A549 (cell line): ENCODE data around the gene LAMA3. TPM values are rescaled to one million over a fixed set of nuclear protein-coding genes. Genes with fewer than 3 reads are reported as not detected.

Experiments used
- ATAC-seq, 2 experiments: fragments of 200-7000 bp in 1 of 2; fragments of >200 bp in 1 of 2; cut with Nextera tagmentation in 1 of 2; cut with Tn5 transposase in 1 of 2; 3 replicates each; pipeline versions ENCODE4 v1.8.0 to v1.9.1; 2018 to 2020; ENCODE audit warnings: mild to moderate bottlenecking in 1 of 2, moderate library complexity in 1 of 2
- CTCF ChIA-PET: fragments of 300-600 bp; sonication (Branson Sonifier 250); formaldehyde crosslinking; extraction: SDS; loops from one replicate; lab custom pipeline; 2021; ENCODE audit warnings: antibody characterized with exemption, inconsistent platforms; lab: Yijun Ruan, JAX
- POLR2A ChIA-PET: fragments of 350-600 bp; formaldehyde crosslinking; extraction: SDS; loops from one replicate; lab custom pipeline; 2021; ENCODE audit warnings: antibody characterized with exemption, inconsistent platforms; lab: Yijun Ruan, JAX
- DNase-seq, 2 experiments: peaks; one replicate each; pipeline versions ENCODE4 v3.0.0 to v3.0.0-alpha.2; 2011 to 2016; ENCODE audit warnings: low read depth in 1 of 2, low spot score in 1 of 2
- FAIRE-seq: peaks from 2 replicates; lab custom pipeline; 2011; peaks lifted over from hg19 to GRCh38; lab: Jason Lieb, UNC
- H3K27ac ChIP-seq, 2 experiments: fragments of >200 bp; sonication (Bioruptor Twin); formaldehyde crosslinking; 3 replicates each; pipeline ENCODE4 v1.5.1; 2016 to 2017
- H3K4me1 ChIP-seq: fragments of >200 bp; sonication (Bioruptor Twin); formaldehyde crosslinking; 3 replicates; pipeline ENCODE4 v1.6.1; 2016
- H3K4me2 ChIP-seq: fragments of >200 bp; sonication (Bioruptor Twin); formaldehyde crosslinking; 3 replicates; pipeline ENCODE4 v1.6.1; 2016
- H3K4me3 ChIP-seq: fragments of >200 bp; sonication (Bioruptor Twin); formaldehyde crosslinking; 3 replicates; pipeline ENCODE4 v1.5.1; 2016
- H3K9me3 ChIP-seq: fragments of >200 bp; sonication (Bioruptor Twin); formaldehyde crosslinking; 3 replicates; pipeline ENCODE4 v1.6.1; 2016
- BCL3 ChIP-seq: fragments of >200 bp; sonication (Bioruptor Twin); formaldehyde crosslinking; IDR thresholded peaks from 3 replicates; pipeline ENCODE4 v1.6.1; 2016
- BHLHE40 ChIP-seq: IDR thresholded peaks from 2 replicates; pipeline ENCODE4 v1.6.1; 2012; ENCODE audit warnings: low read depth, low read length, inconsistent platforms
- CBX2 ChIP-seq: fragments of 200-600 bp; sonication (generic); IDR thresholded peaks from 2 replicates; pipeline ENCODE4 v1.6.1; 2016; ENCODE audit warnings: low read depth, mild to moderate bottlenecking, borderline replicate concordance
- CBX8 ChIP-seq: fragments of 200-600 bp; sonication (generic); IDR thresholded peaks from 2 replicates; pipeline ENCODE4 v1.6.1; 2016
- CHD2 ChIP-seq: fragments of 150-350 bp; IDR thresholded peaks from 2 replicates; pipeline ENCODE4 v1.6.1; 2014; ENCODE audit warnings: low read length; ENCODE audit not compliant: partially characterized antibody
- CTCF ChIP-seq: fragments of >200 bp; sonication (Bioruptor Twin); formaldehyde crosslinking; IDR thresholded peaks from 3 replicates; pipeline ENCODE4 v1.5.1; 2016
- EHMT2 ChIP-seq: fragments of 200-600 bp; sonication (generic); IDR thresholded peaks from 2 replicates; pipeline ENCODE4 v1.6.1; 2016; ENCODE audit warnings: antibody characterized with exemption, low read depth, mild to moderate bottlenecking, moderate library complexity
- ESRRA ChIP-seq: fragments of 150-350 bp; IDR thresholded peaks from 2 replicates; pipeline ENCODE4 v1.6.1; 2014; ENCODE audit warnings: mild to moderate bottlenecking, low read length, borderline replicate concordance
- FOSB ChIP-seq: fragments of 250-450 bp; sonication (Bioruptor Pico); IDR thresholded peaks from 2 replicates; pipeline ENCODE4 v1.5.0; 2020; ENCODE audit warnings: mild to moderate bottlenecking, moderate library complexity
- FOSL2 ChIP-seq, 2 experiments: fragments of 450-650 bp in 1 of 2; fragments of >200 bp in 1 of 2; sonication (Bioruptor Twin) in 1 of 2; formaldehyde crosslinking; IDR thresholded peaks; 2 replicates each; pipeline versions ENCODE4 v1.5.0 to v1.6.1; 2016 to 2020; ENCODE audit warnings: mild to moderate bottlenecking in 1 of 2, moderate library complexity in 1 of 2
- FOXS1 ChIP-seq: fragments of 250-450 bp; sonication (Bioruptor Pico); IDR thresholded peaks from 2 replicates; pipeline ENCODE4 v1.5.0; 2020; ENCODE audit warnings: mild to moderate bottlenecking, moderate library complexity
- HOXB13 ChIP-seq: fragments of 250-450 bp; sonication (Bioruptor Pico); IDR thresholded peaks from 2 replicates; pipeline ENCODE4 v1.5.0; 2020; ENCODE audit warnings: low read depth, mild to moderate bottlenecking, moderate library complexity
- HOXB5 ChIP-seq: fragments of 250-450 bp; sonication (Bioruptor Pico); IDR thresholded peaks from 2 replicates; pipeline ENCODE4 v1.5.0; 2020; ENCODE audit warnings: mild to moderate bottlenecking, moderate library complexity
- JUN ChIP-seq, 2 experiments: fragments of >200 bp; sonication (Bioruptor Twin); formaldehyde crosslinking; IDR thresholded peaks; 2 replicates in 1 of 2; 3 replicates in 1 of 2; pipeline ENCODE4 v1.6.1; 2016 to 2017
- JUNB ChIP-seq: fragments of >200 bp; sonication (Bioruptor Twin); formaldehyde crosslinking; IDR thresholded peaks from 2 replicates; pipeline ENCODE4 v1.6.1; 2016
- KDM5A ChIP-seq: fragments of 200-600 bp; sonication (generic); IDR thresholded peaks from 2 replicates; pipeline ENCODE4 v1.6.1; 2016; ENCODE audit warnings: antibody characterized with exemption, mild to moderate bottlenecking
- MAFK ChIP-seq: fragments of 450-650 bp; IDR thresholded peaks from 2 replicates; pipeline ENCODE4 v1.6.1; 2014; ENCODE audit not compliant: partially characterized antibody
- MAX ChIP-seq: IDR thresholded peaks from 2 replicates; pipeline ENCODE4 v1.6.1; 2012
- NPAS2 ChIP-seq: fragments of 250-450 bp; sonication (Bioruptor Pico); IDR thresholded peaks from 2 replicates; pipeline ENCODE4 v1.8.0; 2022; ENCODE audit warnings: mild to moderate bottlenecking, moderate library complexity, borderline replicate concordance
- PBX3 ChIP-seq: IDR thresholded peaks from 2 replicates; pipeline ENCODE4 v1.6.1; 2012
- POLR2A ChIP-seq: IDR thresholded peaks from 2 replicates; pipeline ENCODE4 v1.6.1; 2012; ENCODE audit warnings: mild to moderate bottlenecking, low read length
- RAD21 ChIP-seq, 2 experiments: fragments of >200 bp in 1 of 2; sonication (Bioruptor Twin) in 1 of 2; formaldehyde crosslinking in 1 of 2; IDR thresholded peaks in 1 of 2; conservative IDR thresholded peaks in 1 of 2; 2 replicates in 1 of 2; 3 replicates in 1 of 2; pipeline ENCODE4 v1.6.1; 2012 to 2018; ENCODE audit warnings: inconsistent platforms in 1 of 2
- RNF2 ChIP-seq: fragments of 200-600 bp; sonication (generic); IDR thresholded peaks from 2 replicates; pipeline ENCODE4 v1.6.1; 2016; ENCODE audit warnings: low read depth, mild to moderate bottlenecking, antibody characterized with exemption, moderate library complexity, borderline replicate concordance
- SREBF2 ChIP-seq: fragments of 450-650 bp; IDR thresholded peaks from 2 replicates; pipeline ENCODE4 v1.6.1; 2014; ENCODE audit warnings: mild to moderate bottlenecking, moderate library complexity
- TP53 ChIP-seq: fragments of 250-450 bp; sonication (Bioruptor Pico); IDR thresholded peaks from 2 replicates; pipeline ENCODE4 v1.5.0; 2021; ENCODE audit warnings: mild to moderate bottlenecking, moderate library complexity
- ZC3H11A ChIP-seq: fragments of 450-650 bp; IDR thresholded peaks from 2 replicates; pipeline ENCODE4 v1.6.1; 2014; ENCODE audit warnings: antibody characterized with exemption, mild to moderate bottlenecking
- ZSCAN20 ChIP-seq: fragments of 250-450 bp; sonication (Bioruptor Pico); IDR thresholded peaks from 2 replicates; pipeline ENCODE4 v1.8.0; 2022; ENCODE audit warnings: mild to moderate bottlenecking, moderate library complexity
- WGBS: methylation state at CpG from one replicate; pipeline ENCODE4 v1.1.6; 2017; ENCODE audit errors: missing lambda C conversion rate; 5-methylcytosine and 5-hydroxymethylcytosine counted together
- polyA plus RNA-seq, 4 experiments: library from polyadenylated mRNA; depleted of rRNA in 3 of 4; stranded (reverse); fragments of >200 nt; fragmentation: RNase III in 1 of 4; extraction: RNeasy Plus Mini Kit Qiagen cat#74134 plus additional on column Dnase treatment in 1 of 4; gene quantifications; 2 replicates in 3 of 4; 3 replicates in 1 of 4; pipeline ENCODE4 v1.2.3, GENCODE V29; 2011 to 2017

LAMA3 gene
- polyA plus RNA-seq, 2 of the 4 experiments (the other 2 are of a cell fraction) = 18.2 to 31.0 TPM

- no peak for ATAC-seq
- no peak for FAIRE-seq
- TF ChIP-seq MAX (no peak), SREBF2 (no peak), KDM5A (no peak), FOSB (CRISPR knock-in tag) (no peak), CBX8 (no peak), HOXB13 (CRISPR knock-in tag) (no peak)
- no peaks in the 10 kb centered on the region for H3K4me1 ChIP-seq
- no peaks in the 10 kb centered on the region for H3K9me3 ChIP-seq
- H3K27ac ChIP-seq = no peak overlapping the region
- no peak overlapping the region for H3K4me3 ChIP-seq
- ChIA-PET CTCF (no interaction called here), POLR2A (no interaction called here)
- WGBS = 67% methylated on average over 1 of the region's 1 CpG
- no peak overlapping the region for H3K4me2 ChIP-seq
- no peak for DNase-seq
Observed at GRCh38 chr18:23793051-23793450, 103.8 kb downstream of the LAMA3 start.

GRCh38 chr18:23793985-23794867 lies 105.0 kb downstream of the LAMA3 start:
- 96% methylated on average over 6 of the region's 6 CpGs for WGBS
- no peak for FAIRE-seq

GRCh38 chr18:23798249-23798648 lies 109.0 kb downstream of the LAMA3 start:
- Histone ChIP-seq H3K4me2 (no peak overlapping the region), H3K27ac (no peak overlapping the region), H3K4me3 (no peak overlapping the region), H3K9me3 (no peaks in the 10 kb centered on the region), H3K4me1 (no peaks in the 10 kb centered on the region)
- ATAC-seq = no peak
- 77% methylated on average over 6 of the region's 7 CpGs for WGBS
- no peak for FAIRE-seq
- no peak for DNase-seq
- CTCF ChIA-PET = interaction anchor here (0.7 kb wide), 1 partner anchor 553 kb away, joined by 3 read pairs; no protein-coding TSS in a partner anchor
- TF ChIP-seq HOXB13 (CRISPR knock-in tag) = no peak
- TF ChIP-seq ZSCAN20 = no peak
- no peak for TF ChIP-seq POLR2A
- no peak for TF ChIP-seq RAD21 (conservative IDR thresholded peaks at IDR 0.05 in 1 of 2, IDR thresholded peaks at IDR 0.05 in 1 of 2)
- TF ChIP-seq FOSL2 (IDR thresholded peaks at IDR 0.05) = no peak
- no peak for TF ChIP-seq FOSL2 (CRISPR knock-in tag; IDR thresholded peaks at IDR 0.05)
- no peak for TF ChIP-seq FOXS1 (CRISPR knock-in tag)
- no peak for TF ChIP-seq JUNB
- POLR2A ChIA-PET = no interaction called here

More at GRCh38 chr18:23793985-23794867, 105.0 kb downstream of the LAMA3 start:
- DNase-seq = no peak
- Histone ChIP-seq H3K4me2 (no peak overlapping the region), H3K9me3 (no peaks in the 10 kb centered on the region), H3K27ac (no peak overlapping the region), H3K4me1 (no peaks in the 10 kb centered on the region), H3K4me3 (no peak overlapping the region)
- TF ChIP-seq NPAS2 (CRISPR knock-in tag) (no peak), EHMT2 (no peak), RNF2 (no peak), CHD2 (no peak), CBX2 (no peak)
- ChIA-PET CTCF (interaction anchor here (0.5 to 1.1 kb wide), 2 partner anchors 19 to 90 kb away, joined by 3 read pairs; no protein-coding TSS in a partner anchor), POLR2A (no interaction called here)
- no peak; a peak in 1 of 6 replicates for ATAC-seq

GRCh38 chr18:23798824-23799223 lies 109.6 kb downstream of the LAMA3 start:
- no peaks in the 10 kb centered on the region for H3K4me1 ChIP-seq
- H3K9me3 ChIP-seq = no peaks in the 10 kb centered on the region
- H3K4me3 ChIP-seq = no peak overlapping the region
- H3K27ac ChIP-seq = no peak overlapping the region
- ATAC-seq (no peak), FAIRE-seq (peak; percentile 18), DNase-seq (no peak)
- H3K4me2 ChIP-seq = no peak overlapping the region
- WGBS = 56% methylated on average over 3 of the region's 3 CpGs
- CTCF ChIA-PET = interaction anchor here (0.7 kb wide), 1 partner anchor 282 kb away, joined by 3 read pairs; no protein-coding TSS in a partner anchor
- POLR2A ChIA-PET = no interaction called here
- no peak for TF ChIP-seq MAFK
- TF ChIP-seq JUN (IDR thresholded peaks at IDR 0.05) = no peak
- no peak for TF ChIP-seq CTCF
- no peak for TF ChIP-seq BCL3
- no peak for TF ChIP-seq PBX3
- TF ChIP-seq TP53 (CRISPR knock-in tag) = no peak
- no peak for TF ChIP-seq ESRRA
- no peak for TF ChIP-seq HOXB5 (CRISPR knock-in tag)
- TF ChIP-seq BHLHE40 = no peak
- TF ChIP-seq RAD21 (conservative IDR thresholded peaks at IDR 0.05 in 1 of 2, IDR thresholded peaks at IDR 0.05 in 1 of 2) = no peak
- no peak for TF ChIP-seq CHD2
- TF ChIP-seq JUNB = no peak
- TF ChIP-seq ZC3H11A = no peak
- TF ChIP-seq FOSL2 (IDR thresholded peaks at IDR 0.05) = no peak
- TF ChIP-seq FOSL2 (CRISPR knock-in tag; IDR thresholded peaks at IDR 0.05) = no peak
